Transverse colon (tissue), 4 donors: ENCODE results near the gene ZNF385B.
"Not testable (repeated sequence)": the region's sequence is repeated elsewhere in the genome, so short reads cannot be mapped to it uniquely, and the experiment has no call there.

Experiments
- CTCF ChIP-seq, 5 experiments: fragments of 200-600 bp in 3 of 5; fragments of 450-650 bp in 2 of 5; sonication (generic) in 3 of 5; IDR thresholded peaks; 1 replicate in 2 of 5; 2 replicates in 3 of 5; pipeline ENCODE4 v1.5.1; 2016 to 2017; ENCODE audit warnings: antibody characterized with exemption in 5 of 5, inconsistent platforms in 3 of 5, mild to moderate bottlenecking in 2 of 5, moderate library complexity in 1 of 5
- EP300 ChIP-seq: sonication (generic); formaldehyde crosslinking; IDR thresholded peaks from one replicate; pipeline ENCODE4 v1.6.1; 2017; ENCODE audit warnings: antibody characterized with exemption, low read depth
- POLR2AphosphoS5 ChIP-seq, 3 donors: sonication (generic); formaldehyde crosslinking; IDR thresholded peaks; one replicate each; pipeline ENCODE4 v1.6.1; 2016; ENCODE audit warnings: antibody characterized with exemption in 3 of 3

GRCh38 chr2:179629776-179630175 is 231.6 kb downstream of the ZNF385B start:
- not testable (repeated sequence) for TF ChIP-seq CTCF (IDR thresholded peaks at IDR 0.05); POLR2AphosphoS5 (IDR thresholded peaks at IDR 0.05); EP300
